ENCODE measurements around the gene HCRTR1. TPM values are rescaled to one million over a fixed set of nuclear protein-coding genes. Genes with fewer than 3 reads are reported as not detected.

The HCRTR1 gene
- total and polyA plus RNA-seq, 8 donors: not detected

- peak; percentile 94 for DNase-seq
- Histone ChIP-seq H3K27ac (peak overlapping the region; percentile 72 to 88 (median 82)), H3K9me3 (no peaks in the 10 kb centered on the region), H3K4me1 (peaks cover 34 to 86% (median 61%) of the 10 kb centered on the region in 4 donors), H3K36me3 (peaks cover 0 to 25% (median 8%) of the 10 kb centered on the region in 4 donors), H3K4me3 (peak overlapping the region; percentile 18 to 29 (median 26)), H3K27me3 (no peaks in the 10 kb centered on the region)
- no peak for TF ChIP-seq EP300 (IDR thresholded peaks at IDR 0.05)
- TF ChIP-seq POLR2AphosphoS5 (IDR thresholded peaks at IDR 0.05): peak; percentile 25 to 81 (median 75)
- TF ChIP-seq POLR2A (IDR thresholded peaks at IDR 0.05): no peak
- TF ChIP-seq, protein P1, sequence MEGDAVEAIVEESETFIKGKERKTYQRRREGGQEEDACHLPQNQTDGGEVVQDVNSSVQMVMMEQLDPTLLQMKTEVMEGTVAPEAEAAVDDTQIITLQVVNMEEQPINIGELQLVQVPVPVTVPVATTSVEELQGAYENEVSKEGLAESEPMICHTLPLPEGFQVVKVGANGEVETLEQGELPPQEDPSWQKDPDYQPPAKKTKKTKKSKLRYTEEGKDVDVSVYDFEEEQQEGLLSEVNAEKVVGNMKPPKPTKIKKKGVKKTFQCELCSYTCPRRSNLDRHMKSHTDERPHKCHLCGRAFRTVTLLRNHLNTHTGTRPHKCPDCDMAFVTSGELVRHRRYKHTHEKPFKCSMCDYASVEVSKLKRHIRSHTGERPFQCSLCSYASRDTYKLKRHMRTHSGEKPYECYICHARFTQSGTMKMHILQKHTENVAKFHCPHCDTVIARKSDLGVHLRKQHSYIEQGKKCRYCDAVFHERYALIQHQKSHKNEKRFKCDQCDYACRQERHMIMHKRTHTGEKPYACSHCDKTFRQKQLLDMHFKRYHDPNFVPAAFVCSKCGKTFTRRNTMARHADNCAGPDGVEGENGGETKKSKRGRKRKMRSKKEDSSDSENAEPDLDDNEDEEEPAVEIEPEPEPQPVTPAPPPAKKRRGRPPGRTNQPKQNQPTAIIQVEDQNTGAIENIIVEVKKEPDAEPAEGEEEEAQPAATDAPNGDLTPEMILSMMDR (IDR thresholded peaks at IDR 0.05): peak in 2 of 7 experiments; percentile 13 to 50
- intact Hi-C loops (cut with DNase I; ENCODE audit: low total_unique reads): loop anchor here (5.0 kb wide), 2 partner anchors 37 to 122 kb away; no protein-coding TSS in a partner anchor
- WGBS, 5 donors: 6 to 8% (median 7%) methylated on average over 30 of the region's 30 CpGs
Observed at GRCh38 chr1:31669786-31670592, 52.5 kb downstream of the HCRTR1 start.

DNA sequence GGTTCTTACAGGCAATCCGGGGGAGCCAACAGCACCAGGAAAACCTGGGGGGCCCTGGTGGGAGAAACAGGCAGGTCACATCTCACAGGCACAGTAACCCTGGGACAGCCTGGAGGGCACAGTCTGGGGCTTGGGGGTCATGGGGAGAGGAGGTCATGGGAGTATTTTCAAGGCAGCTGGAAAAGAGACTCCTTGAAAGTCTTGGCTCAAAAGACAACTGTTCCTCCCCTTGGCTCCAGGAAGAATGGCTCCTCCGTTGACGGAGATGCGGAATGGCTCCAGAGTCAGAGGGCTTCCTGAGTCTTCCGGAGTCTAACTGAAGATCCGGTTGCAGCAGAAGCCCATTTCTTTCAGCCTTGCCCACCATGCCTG is 53.1 kb downstream of the HCRTR1 start:
- peak in 1 of 2 donors; percentile 57 for DNase-seq
- Histone ChIP-seq H3K27me3 (no peaks in the 10 kb centered on the region), H3K9me3 (no peaks in the 10 kb centered on the region), H3K36me3 (peaks cover 0 to 19% (median 3%) of the 10 kb centered on the region in 4 donors), H3K27ac (peak overlapping the region; percentile 72 to 88 (median 82)), H3K4me3 (peak overlapping the region; percentile 18 to 29 (median 26)), H3K4me1 (peaks cover 34 to 88% (median 62%) of the 10 kb centered on the region in 4 donors)
- WGBS, 5 donors: 44 to 66% (median 49%) methylated on average over 6 of the region's 6 CpGs
- intact Hi-C loops (cut with DNase I; ENCODE audit: low total_unique reads): loop anchor here (5.0 kb wide), 1 partner anchor 37 kb away; no protein-coding TSS in a partner anchor
- TF ChIP-seq, protein P1 (IDR thresholded peaks at IDR 0.05): no peak
- no peak for TF ChIP-seq POLR2A (IDR thresholded peaks at IDR 0.05)
- no peak for TF ChIP-seq POLR2AphosphoS5 (IDR thresholded peaks at IDR 0.05)
- TF ChIP-seq EP300 (IDR thresholded peaks at IDR 0.05): no peak

DNA sequence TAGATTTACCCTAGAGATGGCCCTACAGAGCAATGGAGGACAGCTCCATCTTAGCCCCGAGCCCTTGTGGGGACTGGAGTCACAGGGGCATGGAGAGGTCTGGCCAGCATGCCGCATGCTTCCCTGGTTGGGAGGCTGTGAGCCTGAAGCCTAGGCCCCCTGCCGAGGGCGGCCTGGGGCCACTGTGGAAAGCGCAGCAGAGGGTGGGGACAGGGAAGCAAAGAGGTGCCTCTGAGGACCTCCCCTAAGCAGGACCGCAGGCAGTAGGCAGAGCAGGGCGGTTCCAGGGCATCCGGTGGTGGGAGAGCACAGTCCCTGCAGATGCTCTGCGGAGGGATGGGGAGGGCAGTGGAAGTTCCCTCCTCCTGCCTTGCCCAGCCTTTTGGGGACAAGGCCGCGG is 53.7 kb downstream of the HCRTR1 start:
- 83 to 95% (median 89%) methylated on average over 10 to 11 of the region's 11 CpGs for WGBS, 5 donors
- Histone ChIP-seq H3K4me3 (no peak overlapping the region), H3K27ac (peak overlapping the region in 4 of 5 donors; percentile 72 to 88 (median 84)), H3K27me3 (no peaks in the 10 kb centered on the region), H3K9me3 (no peaks in the 10 kb centered on the region), H3K36me3 (peaks cover 0 to 15% (median 0%) of the 10 kb centered on the region in 4 donors), H3K4me1 (peaks cover 29 to 86% (median 59%) of the 10 kb centered on the region in 4 donors)
- TF ChIP-seq POLR2A (IDR thresholded peaks at IDR 0.05) (no peak), EP300 (IDR thresholded peaks at IDR 0.05) (no peak), POLR2AphosphoS5 (IDR thresholded peaks at IDR 0.05) (no peak)
- TF ChIP-seq, protein P1 (IDR thresholded peaks at IDR 0.05): no peak
- no peak for DNase-seq
- intact Hi-C loops (cut with DNase I; ENCODE audit: low total_unique reads): loop anchor here (5.0 kb wide), 1 partner anchor 36 kb away; no protein-coding TSS in a partner anchor

DNA sequence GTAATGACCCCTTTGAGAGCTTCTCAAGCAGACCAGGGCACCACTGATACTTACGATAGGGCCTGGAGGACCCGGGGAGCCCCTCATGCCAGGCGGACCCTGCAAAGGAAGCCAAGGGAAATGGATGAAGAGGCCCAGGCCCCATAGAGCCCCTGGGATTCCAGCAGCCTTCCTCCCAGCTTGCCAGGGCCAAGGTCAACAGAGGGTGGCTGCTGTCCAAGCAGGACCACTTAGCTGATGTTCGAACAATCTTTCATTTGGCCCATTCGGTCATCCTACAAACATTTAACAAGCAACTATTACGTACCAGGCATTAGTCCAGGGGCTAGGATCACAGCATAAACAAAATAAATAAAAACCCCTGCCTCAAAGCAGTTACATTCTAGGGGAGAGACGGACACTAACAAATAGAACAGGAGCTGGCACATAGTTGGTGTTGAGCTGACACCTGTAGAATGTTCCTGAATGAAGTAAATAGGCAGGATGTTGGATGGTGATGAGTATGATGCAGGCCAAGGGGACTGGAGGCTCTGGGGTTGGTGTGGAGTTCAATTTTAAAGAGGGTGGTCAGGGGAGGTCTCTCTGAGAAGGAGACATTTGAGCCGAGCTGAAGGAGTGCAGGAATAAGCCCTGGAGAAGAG is 54.2 kb downstream of the HCRTR1 start:
- Histone ChIP-seq H3K27me3 (no peaks in the 10 kb centered on the region), H3K36me3 (peaks cover 0 to 15% (median 2%) of the 10 kb centered on the region in 4 donors), H3K4me1 (peaks cover 24 to 81% (median 53%) of the 10 kb centered on the region in 4 donors), H3K4me3 (no peak overlapping the region), H3K27ac (peak overlapping the region in 4 of 5 donors; percentile 8 to 88 (median 77)), H3K9me3 (no peaks in the 10 kb centered on the region)
- peak in 1 of 2 donors; percentile 71 for DNase-seq
- TF ChIP-seq POLR2AphosphoS5 (IDR thresholded peaks at IDR 0.05) (no peak), POLR2A (IDR thresholded peaks at IDR 0.05) (no peak), EP300 (IDR thresholded peaks at IDR 0.05) (no peak)
- TF ChIP-seq, protein P1 (IDR thresholded peaks at IDR 0.05): no peak
- intact Hi-C loops (cut with DNase I; ENCODE audit: low total_unique reads): loop anchor here (5.0 kb wide), 1 partner anchor 36 kb away; no protein-coding TSS in a partner anchor
- 64 to 77% (median 75%) methylated on average over 8 of the region's 8 CpGs for WGBS, 5 donors
